Activated CD4-positive, CD25-positive, alpha-beta regulatory T cell (primary cell): ENCODE data around the gene RCSD1.
"Not testable (repeated sequence)": the region's sequence is repeated elsewhere in the genome, so short reads cannot be mapped to it uniquely, and the experiment has no call there.

Experiments used
- DNase-seq, 4 experiments: peaks; one replicate each; lab custom pipeline; 2025; lab: John Stamatoyannopoulos, UW

Gene RCSD1

DNA sequence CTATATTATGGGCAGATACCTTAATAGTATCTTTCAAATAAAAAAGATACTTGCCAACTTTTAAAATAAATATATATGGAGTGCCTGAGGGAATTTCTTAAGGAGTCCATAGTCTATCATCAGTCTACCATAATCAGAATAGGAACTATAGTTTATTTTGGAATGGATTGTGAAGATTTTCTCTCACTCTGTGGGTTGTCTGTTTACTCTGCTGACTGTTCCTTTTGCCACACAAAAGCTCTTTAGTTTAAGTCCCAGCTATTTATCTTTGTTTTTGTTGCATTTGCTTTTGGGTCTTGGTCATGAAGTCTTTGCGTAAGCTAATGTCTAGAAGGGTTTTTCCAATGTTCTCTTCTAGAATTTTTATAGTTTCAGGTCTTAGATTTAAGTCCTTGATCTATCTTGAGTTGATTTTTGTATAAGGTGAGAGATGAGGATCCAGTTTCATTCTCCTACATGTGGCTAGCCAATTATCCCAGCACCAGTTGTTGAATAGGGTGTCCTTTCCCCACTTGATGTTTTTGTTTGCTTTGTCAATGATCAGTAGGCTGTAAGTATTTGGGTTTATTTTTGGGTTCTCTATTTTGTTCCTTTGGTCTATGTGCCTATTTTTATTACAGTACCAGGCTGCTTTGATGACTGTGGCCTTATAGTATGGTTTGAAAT lies 112.5 kb downstream of the RCSD1 start:
- DNase-seq, result not testable (repeated sequence)

DNA sequence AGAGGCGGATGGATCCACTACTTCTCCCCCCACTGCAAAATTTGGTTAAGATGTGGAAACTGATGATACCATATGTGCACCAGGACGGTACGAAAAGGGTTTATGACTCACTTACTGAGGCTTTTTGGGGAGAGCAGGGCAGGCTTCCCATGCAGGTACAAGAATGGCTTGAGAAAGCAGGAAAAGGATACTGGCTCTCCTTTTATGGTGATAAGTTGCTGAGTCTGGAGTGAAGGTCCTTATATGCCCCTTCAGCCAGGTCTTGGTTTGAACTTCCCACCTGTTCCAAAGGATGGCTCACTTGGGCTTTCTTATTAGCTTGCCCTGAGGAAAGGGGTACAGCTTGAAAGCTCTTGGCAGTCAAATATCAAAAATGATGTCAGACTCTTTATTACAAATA lies 114.9 kb downstream of the RCSD1 start:
- DNase-seq, result no peak

DNA sequence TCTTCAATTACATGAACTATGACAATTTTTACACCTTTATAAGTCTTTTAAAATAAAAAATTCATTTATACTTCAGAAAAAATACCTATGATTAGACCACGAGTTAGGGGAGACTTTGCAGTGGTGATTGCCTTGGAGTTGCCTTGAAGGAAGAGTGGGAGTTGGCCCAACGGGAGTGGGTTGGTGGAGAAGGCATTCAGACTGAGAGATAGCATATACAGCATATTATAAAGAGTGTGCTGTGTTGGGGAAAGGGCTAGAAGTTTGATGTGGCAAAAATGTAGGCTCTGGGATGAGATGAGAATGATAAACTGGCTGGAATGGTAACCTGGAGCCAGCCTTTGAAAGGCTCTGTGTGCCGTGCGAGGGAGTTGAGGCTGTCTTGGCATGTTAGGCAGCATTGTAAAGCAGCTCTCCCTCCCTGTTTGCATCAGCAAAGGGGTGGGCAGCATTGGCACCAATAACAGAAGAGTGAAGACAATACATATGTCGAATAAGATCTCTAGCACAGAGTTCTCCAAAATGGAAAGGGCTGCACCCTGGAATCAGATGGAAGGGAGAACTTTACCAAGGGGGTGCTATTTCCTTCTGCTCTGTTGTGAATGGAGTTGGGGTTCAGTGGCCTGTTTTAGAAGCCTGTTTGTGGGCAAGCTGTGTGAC lies 116.1 kb downstream of the RCSD1 start:
- DNase-seq, result no peak

DNA sequence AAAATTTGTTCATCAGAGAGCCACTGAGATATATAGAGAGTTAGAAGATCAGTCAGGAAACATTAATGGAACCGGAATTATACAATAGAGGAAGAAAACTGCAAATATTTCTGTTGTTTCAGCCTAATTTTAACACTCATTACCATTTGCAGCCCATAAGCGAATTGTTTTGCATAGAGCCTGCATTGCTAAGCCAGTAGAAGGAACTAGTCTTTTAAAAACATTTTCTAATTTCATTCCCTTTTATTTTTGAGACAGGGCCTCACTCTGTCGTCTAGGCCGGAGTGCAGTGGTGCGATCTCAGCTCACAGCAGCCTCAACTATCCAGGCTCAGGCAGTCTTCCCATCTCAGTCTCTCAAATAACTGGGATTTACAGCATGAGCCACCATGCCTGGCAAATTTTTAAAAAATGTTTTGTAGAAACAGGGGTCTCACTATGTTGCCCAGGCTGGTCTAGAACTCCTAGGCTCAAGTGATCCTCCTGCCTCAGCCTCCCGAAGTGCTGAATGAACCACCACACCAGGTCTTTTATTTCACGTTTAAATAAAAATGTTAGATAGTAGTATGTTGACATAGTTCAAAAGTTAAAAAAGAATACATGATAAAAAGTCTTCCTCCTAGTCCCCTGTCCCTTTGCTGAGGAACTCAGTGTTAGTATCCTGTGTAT lies 117.1 kb downstream of the RCSD1 start:
- DNase-seq, result no peak

DNA sequence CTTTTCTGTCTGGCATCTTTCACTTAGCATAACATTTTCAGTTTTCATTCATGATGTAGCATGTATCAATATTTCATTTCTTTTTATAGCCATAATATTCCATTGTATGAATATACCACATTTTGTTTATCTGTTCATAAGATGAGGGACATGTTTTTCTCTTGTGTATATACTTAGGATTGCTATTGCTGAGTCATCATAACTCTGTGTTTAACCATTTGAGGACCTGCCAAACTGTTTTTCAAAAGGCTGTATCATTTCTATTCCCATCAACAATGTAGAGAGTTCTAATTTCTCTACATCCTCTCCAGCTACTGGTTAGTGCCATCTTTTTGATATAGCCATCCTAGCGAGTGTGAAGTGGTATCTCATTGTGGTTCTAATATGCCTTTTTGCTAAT lies 118.0 kb downstream of the RCSD1 start:
- DNase-seq, result no peak

DNA sequence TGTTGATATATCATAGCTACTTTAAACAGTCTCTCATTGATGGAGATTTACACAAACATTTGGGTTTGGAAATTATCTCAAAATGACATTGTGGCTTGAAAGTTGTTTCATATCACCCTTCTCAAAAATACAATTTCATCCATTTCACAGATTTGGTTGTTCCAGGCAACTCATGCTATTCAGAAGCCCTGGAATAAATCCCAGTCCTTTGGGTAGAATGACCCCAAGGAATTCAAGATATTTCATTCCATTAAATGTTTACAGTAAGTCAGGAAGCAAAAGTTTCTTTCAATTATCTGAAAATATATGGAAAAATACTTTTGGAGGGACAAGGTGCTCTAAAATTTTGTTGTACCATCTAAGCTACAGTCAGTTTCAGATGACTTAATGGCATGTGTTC lies 118.9 kb downstream of the RCSD1 start:
- no peak for DNase-seq

DNA sequence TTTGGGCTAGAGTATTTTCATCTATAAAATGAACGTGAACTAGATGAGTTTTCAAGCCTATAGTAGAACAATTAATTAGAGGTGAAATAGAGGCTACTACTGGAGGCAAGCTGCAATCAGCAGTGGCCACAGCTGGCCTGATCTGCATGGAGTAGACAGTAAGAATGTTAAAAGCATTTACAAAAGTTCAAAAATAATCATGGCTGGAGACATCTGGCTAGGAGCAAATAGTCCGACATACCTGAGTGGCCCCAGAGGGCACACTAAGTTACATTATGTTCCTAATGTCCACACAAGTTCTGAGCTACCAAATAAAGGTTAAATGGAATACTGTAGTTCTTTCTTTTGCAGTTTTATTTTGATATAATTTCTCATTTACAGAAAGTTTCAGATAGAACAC lies 119.7 kb downstream of the RCSD1 start:
- DNase-seq, result no peak

DNA sequence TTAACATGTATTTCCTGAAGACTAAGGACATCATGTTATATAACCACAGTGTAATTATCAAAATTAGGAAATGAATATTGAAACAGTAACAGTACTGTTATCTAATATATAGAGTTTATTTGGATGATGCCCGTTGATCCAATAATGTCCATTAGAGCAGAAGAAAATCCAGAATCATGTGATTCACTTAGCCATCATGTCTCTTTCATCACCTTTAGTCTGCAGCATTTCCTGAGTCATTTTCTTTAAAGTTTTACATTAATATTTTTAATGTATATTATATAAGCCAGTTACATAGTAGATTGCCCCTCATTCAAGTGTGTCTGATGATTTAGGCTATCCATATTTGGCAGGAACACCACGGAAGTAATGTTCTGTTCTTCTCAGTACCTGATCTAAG lies 120.6 kb downstream of the RCSD1 start:
- no peak for DNase-seq

DNA sequence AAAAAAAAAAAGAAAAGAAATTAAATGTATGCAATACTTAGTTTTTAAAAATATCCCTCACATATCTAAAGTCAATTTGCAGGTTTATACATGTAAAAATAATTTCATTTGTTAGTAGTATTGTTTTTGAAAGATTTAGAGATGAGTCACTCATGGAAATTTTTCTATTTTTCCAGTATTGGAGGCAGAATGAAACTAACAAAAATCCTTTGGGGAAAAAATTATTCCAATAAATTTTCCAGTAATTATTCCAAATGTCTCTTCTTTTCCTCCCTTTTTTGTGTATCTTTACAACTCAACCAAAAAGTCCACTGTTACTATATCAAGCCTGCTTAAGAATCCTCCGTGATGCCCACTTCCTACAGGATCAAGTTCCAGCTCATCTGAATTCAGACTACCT lies 121.6 kb downstream of the RCSD1 start:
- DNase-seq, result no peak

DNA sequence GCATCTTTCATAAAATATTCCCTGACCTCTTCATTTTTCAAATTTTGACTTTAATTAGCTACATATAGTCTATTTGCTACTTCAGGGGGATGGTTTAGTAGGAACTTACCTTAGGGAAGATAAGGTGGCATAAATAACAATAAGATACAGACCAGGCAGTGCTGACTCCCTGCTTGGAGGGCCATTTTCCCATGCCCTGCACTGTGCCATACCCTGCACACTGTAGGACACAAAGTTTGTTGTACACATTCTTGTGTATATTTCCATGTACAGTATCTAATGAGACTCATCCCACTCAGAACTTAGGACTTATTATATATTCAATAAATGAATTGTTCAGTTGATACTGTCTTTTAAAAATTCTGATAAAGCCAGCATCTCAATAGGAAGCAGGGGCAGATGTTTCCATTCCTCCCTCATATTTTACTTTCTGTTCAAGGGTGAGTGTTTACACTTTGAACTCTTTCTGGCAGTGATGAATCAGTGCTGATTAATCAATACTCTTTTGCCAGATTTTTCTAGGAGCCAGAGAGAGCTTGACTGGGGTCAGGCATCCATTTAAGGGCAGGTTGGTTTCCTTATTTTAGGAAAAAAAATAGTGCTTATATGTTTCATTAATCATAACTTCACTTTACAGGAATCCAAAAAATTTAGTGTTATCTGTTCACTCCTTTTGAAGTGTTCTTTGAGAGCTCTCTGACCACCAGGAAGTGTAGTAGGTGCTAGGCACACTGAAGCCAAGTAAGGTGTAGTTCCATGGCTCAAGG lies 122.4 kb downstream of the RCSD1 start:
- no peak for DNase-seq

DNA sequence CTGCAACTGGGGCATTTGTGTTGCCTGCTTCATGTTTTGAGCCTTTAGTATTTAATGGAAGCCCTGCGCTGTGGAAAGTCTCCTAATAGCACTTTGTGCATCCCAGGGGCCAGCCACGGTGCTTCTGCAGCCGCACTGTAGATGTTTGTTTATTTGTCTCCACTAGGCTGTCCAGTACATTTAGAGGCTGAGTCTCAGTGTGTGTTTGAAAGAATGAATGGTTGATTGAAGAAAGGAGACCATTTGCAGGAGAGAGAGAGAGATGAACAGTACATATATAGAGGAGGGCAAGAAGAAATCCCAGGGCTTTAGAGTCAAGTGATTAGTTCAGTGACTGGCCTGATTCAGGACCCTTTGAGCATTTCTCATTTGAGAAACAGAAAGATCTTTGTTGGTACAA lies 125.6 kb downstream of the RCSD1 start:
- no peak for DNase-seq
